Measurements from ENCODE around the gene SLIT3.

The SLIT3 gene

GRCh38 chr5:168914491-168914890, 386.4 kb downstream of the SLIT3 start:
- no peak for DNase-seq

DNA sequence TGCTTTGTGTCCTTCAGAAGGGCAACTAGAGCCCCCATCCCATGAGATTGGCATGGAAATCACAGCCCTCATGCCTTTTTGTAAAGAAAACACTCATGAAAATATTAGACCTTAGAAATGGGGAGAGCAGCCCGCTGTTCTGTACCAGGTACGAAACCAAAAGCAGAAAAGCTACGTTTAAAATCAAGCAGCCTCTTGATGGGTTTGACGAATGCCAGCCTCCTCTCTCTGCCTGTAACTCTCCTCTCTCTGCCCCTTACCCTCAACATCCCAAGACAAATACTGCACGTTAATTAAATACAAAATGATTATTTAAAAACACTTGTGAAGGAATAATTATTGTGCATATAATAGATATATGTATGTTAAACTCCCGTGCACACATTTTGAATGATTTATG, 390.1 kb downstream of the SLIT3 start:
- DNase-seq = no peak

DNA sequence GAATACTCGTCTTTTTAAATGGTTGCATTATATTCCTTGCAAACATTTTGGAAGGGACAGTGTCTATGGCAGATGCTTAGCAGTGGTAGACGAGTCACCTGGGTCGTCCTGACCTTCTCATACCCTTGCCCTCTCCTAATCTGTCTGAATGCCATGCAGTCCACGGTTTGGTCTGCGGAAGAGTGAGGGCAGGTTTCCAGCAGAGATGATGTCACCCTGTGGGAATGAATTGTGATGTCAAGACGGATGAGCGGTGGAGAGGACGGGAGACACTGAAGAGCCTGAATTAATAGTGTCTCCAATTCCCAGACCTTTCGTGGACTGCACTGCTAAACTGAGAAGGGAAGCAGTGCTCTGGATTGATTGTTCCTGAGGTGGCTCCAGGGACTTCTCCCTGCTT, 392.7 kb downstream of the SLIT3 start:
- DNase-seq = no peak

- no peak for DNase-seq
These were observed 397.9 kb downstream of the SLIT3 start for GRCh38 chr5:168903061-168903460.

GRCh38 chr5:168899673-168900072, 401.3 kb downstream of the SLIT3 start:
- no peak for DNase-seq

DNA sequence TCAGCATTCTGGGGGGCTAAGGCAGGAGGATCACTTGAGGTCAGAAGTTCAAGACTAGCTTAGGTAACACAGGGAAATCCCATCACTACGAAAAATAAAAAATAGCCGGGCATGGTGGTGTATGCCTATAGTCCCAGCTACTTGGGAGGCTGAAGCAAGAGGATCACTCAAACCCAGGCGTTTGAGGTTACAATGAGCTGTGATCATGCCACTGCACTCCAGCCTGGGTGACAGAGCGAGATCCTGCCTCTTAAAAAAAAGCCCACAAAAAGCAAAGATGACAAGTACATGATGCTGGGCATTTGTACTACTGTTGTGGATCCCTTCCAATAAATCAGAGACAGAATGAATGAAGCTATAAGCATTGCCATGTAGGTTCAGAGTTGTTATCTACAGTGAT, 401.7 kb downstream of the SLIT3 start:
- no peak for DNase-seq

DNA sequence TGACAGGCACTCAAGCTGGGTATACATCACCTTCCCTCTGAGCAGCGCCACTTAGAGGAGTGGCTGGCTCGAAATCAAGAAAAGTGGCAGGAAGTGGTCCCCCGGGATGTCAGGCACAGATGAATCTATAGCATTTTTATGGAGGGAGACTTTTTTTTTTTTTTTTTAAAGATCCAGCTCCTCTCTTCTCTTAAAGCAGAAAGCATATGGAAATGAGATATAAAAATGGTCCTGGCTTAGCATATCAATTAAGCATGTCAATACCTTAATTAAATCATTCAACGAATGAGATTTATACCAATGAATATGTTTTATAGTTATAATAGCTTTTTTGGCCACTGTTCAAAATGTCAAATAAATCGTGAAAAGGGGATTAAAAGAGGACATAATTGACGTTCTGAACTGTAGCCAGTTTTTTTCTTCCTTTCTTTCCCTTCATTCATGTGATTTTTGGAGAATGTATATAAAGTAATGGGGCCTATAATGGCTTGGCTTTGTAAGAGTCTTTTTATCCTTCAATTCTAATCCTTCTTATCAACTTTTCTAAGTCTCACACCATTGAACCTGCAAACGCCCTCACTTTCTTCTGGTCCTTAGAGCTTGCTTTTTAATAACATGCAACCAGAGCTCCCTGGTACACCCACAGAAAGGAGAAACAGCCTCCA, 402.6 kb downstream of the SLIT3 start:
- no peak for DNase-seq

DNA sequence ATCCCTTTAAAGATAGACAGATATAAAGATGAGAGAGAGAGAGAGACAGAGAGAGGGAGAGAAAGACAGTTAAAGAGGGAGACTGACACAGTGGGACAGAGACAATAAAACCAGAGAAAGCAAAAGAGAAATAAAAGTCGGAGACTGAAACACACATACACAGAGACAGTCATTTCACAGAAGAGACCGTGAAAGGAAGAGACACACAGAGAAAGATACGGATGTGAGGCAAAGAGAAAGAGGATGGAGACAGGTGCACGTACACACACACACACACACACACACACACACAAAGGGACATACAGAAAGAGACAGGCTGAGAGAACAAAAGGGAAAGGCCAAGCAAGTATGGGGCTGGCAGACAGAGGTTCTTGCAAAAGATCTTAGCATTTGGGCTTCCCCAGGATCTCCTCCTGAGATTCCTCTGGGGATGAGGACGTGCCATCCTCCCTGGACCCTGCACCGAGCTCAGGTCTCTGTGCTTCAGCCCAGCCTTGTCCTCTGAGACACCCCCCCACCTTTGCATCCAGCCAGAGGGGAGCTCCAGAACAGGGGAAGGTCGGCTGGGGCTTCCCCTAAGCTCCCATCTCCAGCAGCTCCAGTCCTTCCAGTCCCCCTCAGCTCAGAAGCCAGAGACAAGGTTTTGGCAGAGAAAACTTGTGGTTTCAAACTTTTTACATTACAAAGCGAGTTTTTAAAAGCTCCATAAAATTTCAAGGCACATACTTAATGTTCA, 403.4 kb downstream of the SLIT3 start:
- no peak for DNase-seq

DNA sequence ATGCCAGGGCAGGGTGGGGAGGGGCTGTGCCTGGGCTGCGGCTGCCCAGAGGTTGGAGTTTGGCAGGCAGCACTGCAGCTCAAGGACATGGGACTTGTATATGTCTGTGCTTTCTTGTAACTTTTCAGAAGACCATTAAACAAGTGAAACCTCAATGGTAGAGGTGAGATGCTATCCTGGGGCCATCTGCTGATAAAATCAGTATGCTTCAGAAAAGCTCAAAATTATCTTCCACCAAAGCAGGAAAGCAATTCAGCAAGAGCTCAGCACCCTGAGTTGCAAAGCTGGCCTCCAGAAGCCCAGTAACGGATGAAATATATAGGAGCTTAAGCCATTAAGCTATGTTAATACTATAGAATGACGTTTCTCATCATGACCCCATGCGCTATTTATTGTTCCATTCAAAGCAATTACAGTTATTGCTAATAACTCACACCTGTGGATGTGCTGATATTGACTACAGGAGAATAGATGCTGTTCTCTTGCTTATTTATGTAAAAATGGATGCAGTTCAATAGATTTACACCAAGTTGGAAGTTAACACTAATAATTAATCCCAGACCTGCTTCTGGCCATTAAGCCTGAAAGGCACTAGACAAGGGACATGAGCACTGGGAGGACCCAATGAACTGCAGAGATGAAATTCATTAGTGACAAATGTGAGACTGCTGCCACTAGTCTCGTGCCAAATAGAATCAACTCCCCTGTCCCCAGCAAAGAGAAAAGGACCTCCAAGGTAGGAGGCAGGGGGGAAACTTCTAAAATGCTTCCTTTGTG, 405.5 kb downstream of the SLIT3 start:
- DNase-seq = no peak

DNA sequence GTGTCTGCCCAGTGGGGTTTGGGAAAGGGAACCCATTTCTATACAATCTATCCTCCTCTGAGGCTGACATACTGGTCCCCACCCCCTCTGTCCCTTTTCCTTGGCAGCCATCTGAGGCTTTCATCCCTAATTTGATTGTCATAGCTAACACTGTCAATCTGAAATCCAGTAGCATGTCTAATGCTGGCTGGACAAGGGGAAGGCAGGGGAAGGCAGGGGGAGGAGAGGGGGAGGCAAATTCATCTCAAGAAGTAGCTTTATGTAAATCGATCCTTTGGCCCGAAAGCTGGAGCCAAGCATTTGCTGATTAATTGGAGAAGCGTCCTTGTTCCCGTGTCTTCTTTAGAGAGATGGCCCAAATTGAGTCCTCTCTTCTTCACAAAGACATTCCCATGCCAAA, 407.7 kb downstream of the SLIT3 start:
- no peak for DNase-seq

DNA sequence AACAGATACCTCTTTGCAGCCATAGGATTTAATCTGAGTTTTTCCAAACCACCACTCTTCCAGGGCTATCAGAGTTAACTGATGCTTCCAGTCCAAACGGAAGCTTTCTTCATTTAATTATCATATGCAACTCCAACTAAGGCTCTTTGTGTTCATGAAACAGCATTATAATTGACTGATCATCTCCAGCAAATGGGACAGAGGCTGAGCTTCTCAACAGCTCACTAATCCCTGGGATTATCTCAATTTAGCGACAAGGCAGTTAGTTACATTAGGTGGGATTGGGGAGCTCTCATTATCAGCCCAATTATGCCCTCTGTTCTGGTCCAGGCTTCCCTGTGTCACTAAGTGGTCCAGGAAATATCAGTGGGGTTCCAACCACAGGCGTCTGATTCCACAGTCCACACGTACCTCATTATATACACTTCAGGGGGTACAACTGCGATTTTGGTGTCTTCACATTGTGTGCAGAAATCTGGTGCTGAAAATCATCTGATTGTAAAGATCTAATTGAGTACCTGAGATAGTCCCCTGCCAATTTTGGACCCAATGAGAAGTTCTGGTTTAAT, 408.2 kb downstream of the SLIT3 start:
- no peak for DNase-seq

GRCh38 chr5:168890816-168891812, 409.8 kb downstream of the SLIT3 start:
- no peak for DNase-seq

GRCh38 chr5:168889039-168889438, 411.9 kb downstream of the SLIT3 start:
- no peak for DNase-seq

GRCh38 chr5:168887931-168888330, 413.0 kb downstream of the SLIT3 start:
- DNase-seq = no peak

DNA sequence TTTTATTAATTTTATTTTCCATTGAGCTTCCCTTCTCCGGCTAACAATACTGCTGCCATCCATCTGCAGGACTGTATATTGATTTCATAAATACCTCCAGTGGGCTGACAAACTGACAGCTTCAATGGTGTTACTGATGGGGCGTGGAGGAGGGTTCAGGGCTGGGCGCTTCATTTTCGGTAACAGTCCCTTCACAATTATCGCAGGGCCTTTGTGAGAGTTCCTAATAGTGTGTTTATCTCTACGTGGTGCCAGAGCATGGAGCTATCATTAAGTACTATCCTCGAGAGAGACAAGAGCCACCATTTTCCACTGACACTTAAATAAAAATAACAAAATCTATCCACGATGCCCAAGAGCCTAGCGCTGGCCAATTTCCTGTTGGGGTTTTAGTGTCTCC, 414.8 kb downstream of the SLIT3 start:
- no peak for DNase-seq

GRCh38 chr5:168885324-168886120, 415.4 kb downstream of the SLIT3 start:
- no peak for DNase-seq

GRCh38 chr5:168883991-168884390, 416.9 kb downstream of the SLIT3 start:
- no peak for DNase-seq

- no peak for DNase-seq
These were observed 417.6 kb downstream of the SLIT3 start for GRCh38 chr5:168883281-168883741.

DNA sequence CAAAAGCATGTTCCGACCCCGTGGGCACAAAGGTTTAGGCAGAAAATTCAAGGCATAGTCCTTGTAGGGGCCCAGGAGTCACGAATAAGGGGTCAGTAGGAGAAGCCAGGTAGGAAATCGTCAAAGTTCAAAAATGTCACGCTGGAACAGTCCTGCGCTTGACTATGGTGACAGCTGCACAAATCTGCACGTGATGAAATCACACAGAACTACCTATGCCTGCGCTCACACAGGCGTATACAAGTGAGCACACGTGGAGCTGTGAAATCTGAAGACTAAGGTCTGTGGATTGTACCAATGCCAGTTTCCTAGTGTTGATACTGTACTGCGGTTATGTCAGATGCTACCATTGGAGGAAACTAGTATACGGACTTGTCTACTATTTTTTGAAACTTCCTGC, 418.7 kb downstream of the SLIT3 start:
- DNase-seq = no peak

- no peak for DNase-seq
These were observed 419.4 kb downstream of the SLIT3 start for GRCh38 chr5:168881427-168882149.

- no peak for DNase-seq
These were observed 421.0 kb downstream of the SLIT3 start for GRCh38 chr5:168879929-168880328.

Measured in stimulated activated naive CD4-positive, alpha-beta T cell (primary cell).